ENCODE results near the gene ZNF365.

ZNF365 gene

GRCh38 chr10:62413048-62413447 is 38.9 kb downstream of the ZNF365 start:
- Histone ChIP-seq H3K36me3 (replicated peaks) (no peaks in the 10 kb centered on the region), H3K27me3 (replicated peaks) (no peaks in the 10 kb centered on the region), H3K4me3 (ENCODE audit: low read depth, low read length) (no peak overlapping the region), H3K27ac (no peak overlapping the region)
- no peak for TF ChIP-seq CTCF (IDR thresholded peaks at IDR 0.05; ENCODE audit: low read depth, low read length, missing control alignments)
- in situ Hi-C loops (cut with HindIII; ENCODE audit: low pct_ligation_motif_present, low sequenced_read_pairs): no loop called here
- no peak for DNase-seq

DNA sequence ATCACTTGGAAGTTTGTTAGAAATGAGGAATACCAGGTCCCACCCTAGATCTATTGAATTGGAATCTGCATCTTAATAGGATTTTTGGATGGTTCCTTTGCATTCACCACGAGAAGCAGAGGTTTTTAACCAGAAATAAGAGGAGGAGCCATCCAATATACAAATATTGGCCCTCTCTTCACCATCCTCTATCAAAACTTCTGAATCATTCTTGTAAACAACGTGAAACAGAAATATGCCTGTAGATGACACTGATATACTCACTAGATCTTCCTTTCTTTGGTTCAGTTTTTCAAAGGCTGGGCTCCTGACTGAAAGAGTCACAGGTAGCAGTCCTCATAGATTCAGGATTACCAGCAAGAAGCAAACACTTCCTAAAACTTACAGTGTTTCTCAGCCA is 39.5 kb downstream of the ZNF365 start:
- in situ Hi-C loops (cut with HindIII; ENCODE audit: low pct_ligation_motif_present, low sequenced_read_pairs): no loop called here
- no peaks in the 10 kb centered on the region for H3K27me3 ChIP-seq (replicated peaks)
- no peak overlapping the region for H3K27ac ChIP-seq
- H3K36me3 ChIP-seq (replicated peaks): no peaks in the 10 kb centered on the region
- no peak overlapping the region for H3K4me3 ChIP-seq (ENCODE audit: low read depth, low read length)
- TF ChIP-seq CTCF (IDR thresholded peaks at IDR 0.05; ENCODE audit: low read depth, low read length, missing control alignments): no peak
- DNase-seq: no peak

GRCh38 chr10:62414359-62414758 is 40.2 kb downstream of the ZNF365 start:
- Histone ChIP-seq H3K4me3 (ENCODE audit: low read depth, low read length) (no peak overlapping the region), H3K27ac (no peak overlapping the region), H3K36me3 (replicated peaks) (no peaks in the 10 kb centered on the region), H3K27me3 (replicated peaks) (no peaks in the 10 kb centered on the region)
- in situ Hi-C loops (cut with HindIII; ENCODE audit: low pct_ligation_motif_present, low sequenced_read_pairs): no loop called here
- no peak for DNase-seq
- TF ChIP-seq CTCF (IDR thresholded peaks at IDR 0.05; ENCODE audit: low read depth, low read length, missing control alignments): peak; percentile 30

DNA sequence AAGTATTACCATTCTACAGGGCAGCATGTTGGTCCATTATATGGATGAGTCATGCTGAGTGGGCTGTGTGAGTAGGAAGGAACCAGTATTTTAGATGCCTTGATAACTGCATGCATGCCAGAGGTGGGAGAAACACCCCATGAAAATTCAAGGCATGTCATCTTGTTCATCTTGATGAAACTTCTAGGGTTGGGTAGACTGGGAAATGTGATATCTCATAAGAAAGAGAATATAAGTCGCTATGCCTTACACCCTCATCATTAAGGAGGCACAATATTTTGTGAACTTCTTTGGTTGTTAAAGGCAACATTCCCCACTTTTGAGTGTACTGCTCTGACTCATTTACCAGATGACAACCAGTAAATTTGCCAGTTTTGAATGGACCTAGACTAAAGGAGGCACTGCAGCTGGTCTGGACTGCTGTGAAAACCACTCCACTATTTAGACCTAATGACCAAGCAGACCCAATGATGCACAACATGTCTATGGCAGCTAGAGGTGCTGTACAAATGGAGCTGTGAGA is 48.0 kb downstream of the ZNF365 start:
- DNase-seq: peak; percentile 62
- H3K27ac ChIP-seq: no peak overlapping the region
- H3K27me3 ChIP-seq (replicated peaks): no peaks in the 10 kb centered on the region
- no peak overlapping the region for H3K4me3 ChIP-seq (ENCODE audit: low read depth, low read length)
- in situ Hi-C loops (cut with HindIII; ENCODE audit: low pct_ligation_motif_present, low sequenced_read_pairs): no loop called here
- TF ChIP-seq CTCF (IDR thresholded peaks at IDR 0.05; ENCODE audit: low read depth, low read length, missing control alignments): peak; percentile 48
- no peaks in the 10 kb centered on the region for H3K36me3 ChIP-seq (replicated peaks)

GRCh38 chr10:62424026-62424425 is 49.9 kb downstream of the ZNF365 start:
- Histone ChIP-seq H3K27ac (no peak overlapping the region), H3K36me3 (replicated peaks) (no peaks in the 10 kb centered on the region), H3K27me3 (replicated peaks) (no peaks in the 10 kb centered on the region), H3K4me3 (ENCODE audit: low read depth, low read length) (no peak overlapping the region)
- peak; percentile 6 for TF ChIP-seq CTCF (IDR thresholded peaks at IDR 0.05; ENCODE audit: low read depth, low read length, missing control alignments)
- in situ Hi-C loops (cut with HindIII; ENCODE audit: low pct_ligation_motif_present, low sequenced_read_pairs): no loop called here
- no peak for DNase-seq

GRCh38 chr10:62426086-62426485 is 51.9 kb downstream of the ZNF365 start:
- Histone ChIP-seq H3K27me3 (replicated peaks) (no peaks in the 10 kb centered on the region), H3K4me3 (ENCODE audit: low read depth, low read length) (no peak overlapping the region), H3K27ac (no peak overlapping the region), H3K36me3 (replicated peaks) (no peaks in the 10 kb centered on the region)
- DNase-seq: no peak
- in situ Hi-C loops (cut with HindIII; ENCODE audit: low pct_ligation_motif_present, low sequenced_read_pairs): no loop called here
- TF ChIP-seq CTCF (IDR thresholded peaks at IDR 0.05; ENCODE audit: low read depth, low read length, missing control alignments): no peak

All from brain microvascular endothelial cell (primary cell).